ENCODE results near the gene TTC21B. TPM values are rescaled to one million over a fixed set of nuclear protein-coding genes. Genes with fewer than 3 reads are reported as not detected.
"Not testable (repeated sequence)": the region's sequence is repeated elsewhere in the genome, so short reads cannot be mapped to it uniquely, and the experiment has no call there.

Gene TTC21B
- total RNA-seq: 17.4 TPM

DNA sequence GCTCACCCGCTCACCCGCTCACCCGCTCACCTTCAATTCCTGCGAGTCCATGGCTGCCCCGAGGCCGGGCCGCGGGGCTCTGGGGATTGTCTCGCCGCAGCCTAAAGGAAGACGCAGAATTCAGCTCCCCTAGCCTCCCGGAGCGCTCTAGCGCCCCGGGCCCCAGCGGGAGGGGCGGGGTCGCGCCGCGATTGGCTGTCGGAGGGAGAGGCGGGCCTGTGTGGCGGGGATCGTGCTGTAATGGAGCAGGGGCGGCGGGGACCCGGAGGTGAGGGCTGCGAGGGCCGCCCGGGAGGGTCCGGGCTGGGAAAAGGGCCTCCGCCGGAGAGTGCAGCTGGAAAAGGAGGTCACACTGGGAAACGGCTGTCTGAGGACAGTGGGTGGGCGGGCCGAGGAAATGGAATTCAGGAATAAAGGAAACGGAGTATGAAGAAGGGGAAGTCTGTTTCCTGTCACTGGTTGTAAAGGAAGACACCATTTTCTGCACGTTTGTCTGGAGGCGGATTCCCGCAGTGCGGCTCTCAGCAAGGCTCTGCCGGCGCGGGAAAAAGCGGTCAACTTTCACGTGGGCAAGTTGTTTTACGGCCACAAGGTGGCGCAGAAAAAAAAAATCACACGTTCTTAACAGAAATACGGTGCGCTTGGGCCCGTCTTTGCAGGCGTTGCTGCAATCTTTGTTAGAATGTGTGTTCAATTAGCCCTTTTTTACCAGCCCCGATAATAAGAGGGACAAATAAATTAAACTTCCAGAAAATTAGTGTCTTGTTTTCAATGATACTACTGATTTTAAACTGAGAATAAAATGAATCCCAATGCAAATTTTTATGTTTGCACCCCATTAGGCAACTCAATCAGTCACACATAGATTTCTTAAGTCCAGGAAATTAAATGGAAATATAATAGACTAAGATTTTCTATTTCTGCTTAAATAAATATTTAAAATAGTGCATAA, at the start of gene TTC21B:
Gene TTC21B (minus strand): TSS at position 122 of the 952 bp plus-strand sequence. CDS start 71 bp downstream, at position 51.
- DNase-seq (ENCODE audit: low spot score): peak; percentile 93

DNA sequence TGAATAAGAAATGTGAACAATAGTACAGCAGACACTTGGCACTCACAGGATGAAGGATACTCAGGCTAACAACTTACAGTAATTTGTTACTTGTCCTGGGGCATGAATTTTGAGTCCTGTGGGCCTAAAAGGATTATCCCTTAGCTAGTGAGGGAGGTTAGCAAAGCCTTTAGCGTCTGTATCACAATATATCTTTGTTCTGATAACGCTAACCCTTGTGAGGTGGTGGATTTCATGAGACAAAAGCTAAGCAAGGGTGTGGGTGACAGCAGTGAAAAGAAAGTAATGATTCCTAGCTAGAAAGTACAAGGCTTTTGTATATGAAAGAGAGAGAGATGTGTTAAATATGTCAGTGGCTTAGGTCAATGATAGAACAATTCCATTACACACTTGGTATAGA, 46.8 kb upstream of the TTC21B start:
- no peak for DNase-seq (ENCODE audit: low spot score)

DNA sequence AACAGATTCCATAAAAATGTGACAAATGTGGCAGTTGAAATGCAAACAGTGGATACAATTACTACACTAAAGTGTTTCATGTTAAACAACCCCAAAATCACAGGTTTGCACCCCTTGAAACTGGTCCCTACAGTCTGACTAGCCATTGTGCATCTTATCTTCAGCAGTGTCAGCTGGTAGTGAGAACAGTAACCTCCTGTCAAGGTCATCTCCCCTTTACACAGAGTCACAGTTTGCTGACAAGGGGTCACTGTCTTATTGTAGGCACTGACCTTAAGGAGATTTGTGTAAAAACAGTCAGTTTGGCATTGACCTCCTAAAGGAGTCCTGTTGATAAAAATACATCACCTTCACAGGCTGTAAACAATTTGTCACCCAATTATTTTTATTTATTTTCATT, 37.3 kb upstream of the TTC21B start:
- no peak for DNase-seq (ENCODE audit: low spot score)

DNA sequence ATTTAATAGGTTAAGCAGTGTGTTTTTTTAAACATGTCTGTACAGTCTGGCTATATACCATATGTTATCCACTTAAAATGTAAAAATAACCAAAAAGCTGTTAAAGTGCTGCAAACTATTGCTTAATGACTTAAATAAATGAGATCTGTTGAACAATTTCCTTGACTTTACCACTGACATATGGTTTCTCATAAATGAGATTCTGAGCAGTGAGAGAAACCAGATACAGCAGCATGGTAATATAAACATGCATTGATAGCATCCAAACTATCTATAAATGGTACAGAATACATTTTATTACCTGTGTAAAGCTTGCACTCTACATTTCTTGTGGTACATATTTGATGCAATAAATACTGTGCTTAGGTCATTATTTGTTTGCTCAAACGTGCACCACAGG, 36.3 kb upstream of the TTC21B start:
- DNase-seq (ENCODE audit: low spot score): no peak

DNA sequence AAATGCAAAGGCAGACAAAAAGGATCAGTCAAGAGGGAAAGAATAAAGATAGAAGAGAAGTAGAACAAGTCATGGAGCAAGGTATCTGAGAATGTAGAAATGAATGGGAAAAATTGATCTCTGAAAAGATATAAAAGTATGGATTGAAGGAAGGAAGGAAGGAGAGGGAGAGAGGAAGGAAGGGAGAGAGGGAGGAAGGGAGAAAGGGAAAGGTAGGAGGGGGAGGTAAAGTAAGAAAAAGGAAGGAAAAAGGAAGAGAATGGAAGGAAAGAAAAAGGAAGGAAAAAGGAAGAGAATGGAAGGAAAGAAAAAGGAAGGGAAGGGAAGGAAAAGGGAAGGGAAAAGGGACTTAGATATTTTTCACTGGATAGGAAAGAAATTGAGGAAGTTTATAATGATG, 31.5 kb upstream of the TTC21B start:
- no peak for DNase-seq (ENCODE audit: low spot score)

DNA sequence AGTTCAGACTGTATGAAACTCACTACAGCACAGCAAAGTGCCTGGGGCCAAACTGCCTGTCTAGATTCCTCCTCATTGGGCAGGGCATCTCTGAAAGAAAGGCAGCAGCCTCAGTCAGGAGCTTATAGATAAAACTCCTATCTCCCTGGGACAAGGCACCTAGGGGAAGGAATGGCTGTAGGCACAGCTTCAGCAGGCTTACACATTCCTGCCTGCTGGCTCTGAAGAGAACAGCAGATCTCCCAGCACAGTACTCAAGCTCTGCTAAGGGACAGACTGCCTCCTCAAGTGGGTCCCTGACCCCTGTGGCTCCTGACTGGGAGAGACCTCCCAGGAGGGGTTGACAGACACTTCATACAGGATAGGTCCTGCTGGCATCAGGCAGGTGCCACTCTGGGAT, 18.6 kb upstream of the TTC21B start:
- DNase-seq (ENCODE audit: low spot score): not testable (repeated sequence)

DNA sequence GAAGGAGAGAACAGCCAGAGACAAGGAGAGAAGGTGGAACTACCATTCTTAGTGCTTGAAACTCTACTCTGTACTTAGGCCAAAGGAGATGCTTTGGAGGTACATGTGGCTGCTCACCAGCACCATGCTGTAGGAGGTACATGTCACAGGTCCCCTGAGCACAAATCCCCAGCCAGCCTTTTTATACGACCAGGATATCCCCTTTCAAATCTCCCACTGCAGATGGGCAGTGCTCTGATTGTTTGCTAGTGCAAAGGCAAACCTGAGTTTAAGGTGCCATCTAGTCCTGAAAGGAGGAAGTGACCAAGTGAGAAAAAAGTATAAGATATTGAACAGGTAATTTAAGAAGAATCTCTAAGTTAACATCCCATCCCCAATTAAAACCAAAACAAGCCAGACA, 17.1 kb upstream of the TTC21B start:
- no peak for DNase-seq (ENCODE audit: low spot score)

DNA sequence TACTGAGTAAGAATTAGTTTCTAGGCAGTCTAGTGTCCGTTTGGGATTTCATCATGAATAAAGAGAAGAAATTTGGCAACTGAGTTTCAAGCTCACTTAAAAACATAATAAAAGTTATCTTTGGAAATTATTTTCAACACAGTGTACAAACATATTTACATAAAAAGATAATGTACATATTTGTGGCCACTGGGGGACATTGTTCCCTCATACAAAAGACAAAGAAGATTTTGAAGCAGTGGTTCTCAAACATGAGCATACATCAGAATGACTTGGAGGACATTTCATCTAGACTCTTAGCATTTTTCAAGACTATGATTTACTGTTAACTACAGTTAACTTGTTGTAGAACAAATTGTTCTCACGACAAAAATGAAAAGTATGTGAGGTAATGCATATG, 15.7 kb upstream of the TTC21B start:
- no peak for DNase-seq (ENCODE audit: low spot score)

DNA sequence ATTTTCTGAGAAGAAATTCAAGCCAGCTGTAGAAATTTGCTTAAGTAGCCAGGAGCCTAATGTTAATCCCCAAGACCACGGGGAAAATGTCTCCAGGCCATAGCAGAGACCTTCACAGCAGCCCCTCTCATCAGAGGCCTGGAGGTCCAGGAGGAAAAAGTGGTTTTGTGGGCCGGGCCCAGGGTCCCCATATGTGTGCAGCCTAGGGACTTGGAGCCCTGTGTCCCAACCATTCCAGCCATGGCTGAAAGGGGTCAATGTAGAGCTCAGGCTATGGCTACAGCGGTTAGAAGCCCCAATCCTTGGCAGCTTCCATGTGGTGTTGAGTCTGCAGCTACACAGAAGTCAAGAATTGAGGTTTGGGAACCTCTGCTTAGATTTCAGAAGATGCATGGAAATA, 14.2 kb upstream of the TTC21B start:
- DNase-seq (ENCODE audit: low spot score): no peak

DNA sequence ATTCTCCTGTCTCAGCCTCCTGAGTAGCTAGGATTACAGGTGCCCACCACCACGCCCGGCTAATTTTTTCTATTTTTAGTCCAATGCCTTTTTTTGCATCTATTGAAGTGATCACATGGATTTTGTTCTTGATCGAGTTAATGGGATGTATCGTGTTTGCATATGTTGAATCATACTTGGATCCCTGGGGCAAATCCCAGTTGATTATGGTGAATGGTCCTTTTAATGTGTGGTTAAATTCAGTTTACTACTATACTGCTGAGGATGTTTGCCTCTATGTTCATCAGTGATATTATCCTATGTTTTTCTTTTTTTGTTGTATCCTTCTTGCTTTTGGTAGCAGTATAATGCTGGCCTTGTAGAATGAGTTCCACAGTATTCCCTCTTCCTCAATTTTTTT, 8.2 kb upstream of the TTC21B start:
- DNase-seq (ENCODE audit: low spot score): no peak

DNA sequence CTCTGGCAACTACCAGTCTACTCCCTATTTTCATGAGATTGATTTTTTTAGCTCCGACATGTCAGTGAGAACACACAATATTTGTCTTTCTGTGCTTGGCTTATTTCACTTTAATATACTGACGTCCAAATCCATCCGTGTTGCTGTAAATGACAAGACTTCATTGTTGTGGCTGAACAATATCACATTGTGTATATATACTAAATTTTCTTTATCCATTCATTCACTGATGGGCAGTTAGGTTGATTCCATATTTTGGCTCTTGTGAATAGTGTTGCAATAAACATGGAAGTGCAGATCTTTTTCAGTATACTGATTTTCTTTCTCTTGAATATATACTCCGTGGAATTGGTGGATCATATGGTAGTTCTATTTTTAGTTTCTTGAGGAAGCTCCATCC, 5.8 kb upstream of the TTC21B start:
- DNase-seq (ENCODE audit: low spot score): no peak

DNA sequence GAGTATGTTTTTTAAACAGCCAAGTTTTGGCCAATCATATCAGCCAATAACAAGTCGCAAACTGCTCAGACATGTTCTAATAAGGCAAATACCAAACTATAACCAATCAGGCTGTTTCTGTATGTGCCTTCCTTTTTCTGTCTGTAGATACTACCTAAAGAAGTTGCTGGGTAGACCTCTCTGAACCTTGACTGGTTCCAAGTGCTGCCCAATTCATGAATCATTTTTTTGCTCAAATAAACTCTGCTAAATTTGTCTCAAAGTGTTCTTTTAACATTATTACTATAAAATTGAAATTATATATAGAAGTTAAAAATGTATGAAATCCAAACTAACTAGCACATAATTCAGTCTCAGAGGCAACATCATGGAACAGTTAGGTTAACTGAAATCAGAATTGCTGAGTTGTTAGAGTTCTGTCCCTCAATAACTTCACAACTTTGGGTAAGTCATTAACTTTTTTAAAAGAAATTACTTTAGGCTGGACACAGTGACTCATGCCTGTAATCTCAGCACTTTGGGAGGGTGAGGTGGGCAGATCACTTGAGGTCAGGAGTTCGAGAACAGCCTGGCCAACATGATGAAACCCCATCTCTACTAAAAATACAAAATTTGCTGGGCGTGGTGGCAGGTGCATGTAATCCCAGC, 4.9 kb upstream of the TTC21B start:
- DNase-seq (ENCODE audit: low spot score): no peak

DNA sequence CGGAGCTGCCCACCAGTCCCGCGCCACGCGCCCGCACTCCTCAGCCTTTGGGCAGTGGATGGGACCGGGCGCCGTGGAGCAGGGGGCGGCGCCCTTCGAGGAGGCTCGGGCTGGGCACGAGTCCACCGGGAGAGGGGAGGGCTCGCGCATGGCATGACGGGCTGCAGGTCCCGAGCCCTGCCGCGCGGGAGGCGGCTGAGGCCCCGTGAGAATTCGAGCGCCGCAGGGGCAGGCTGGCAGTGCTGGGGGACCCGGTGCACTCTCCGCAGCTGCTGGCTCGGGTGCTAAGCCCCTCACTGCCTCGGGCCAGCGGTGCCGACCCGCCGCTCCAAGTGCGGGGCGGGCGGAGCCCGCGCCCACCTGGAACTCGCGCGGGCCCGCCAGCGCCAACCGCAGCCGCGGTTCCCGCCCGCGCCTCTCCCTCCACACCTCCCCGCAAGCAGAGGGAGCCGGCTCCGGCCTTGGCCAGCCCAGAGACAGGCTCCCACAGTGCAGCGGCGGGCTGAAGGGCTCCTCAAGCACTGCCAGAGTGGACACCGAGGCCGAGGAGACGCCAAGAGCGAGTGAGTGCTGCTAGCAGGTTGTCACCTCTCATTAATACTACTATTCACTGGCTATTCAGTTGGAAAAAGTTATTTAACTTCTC, 3.6 kb upstream of the TTC21B start:
- no peak for DNase-seq (ENCODE audit: low spot score)

DNA sequence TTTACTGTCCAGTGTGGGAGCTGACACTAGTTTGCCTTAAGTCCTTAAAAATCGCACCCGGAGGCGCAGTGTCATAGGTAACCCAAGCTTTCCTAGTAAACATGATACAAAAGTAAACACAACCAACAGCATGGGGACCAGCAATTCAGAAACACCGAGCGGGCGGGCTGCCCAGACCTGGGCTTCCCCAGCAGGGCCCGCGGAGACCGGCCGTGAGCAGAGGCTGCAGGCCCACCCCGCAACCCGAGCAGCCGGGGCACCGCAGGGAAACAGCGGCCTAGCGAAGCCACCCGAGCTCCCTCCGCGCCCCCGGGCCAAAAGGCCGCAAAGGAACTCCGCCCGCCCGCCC, 296 bp downstream of the TTC21B start:
- no peak for DNase-seq (ENCODE audit: low spot score)

DNA sequence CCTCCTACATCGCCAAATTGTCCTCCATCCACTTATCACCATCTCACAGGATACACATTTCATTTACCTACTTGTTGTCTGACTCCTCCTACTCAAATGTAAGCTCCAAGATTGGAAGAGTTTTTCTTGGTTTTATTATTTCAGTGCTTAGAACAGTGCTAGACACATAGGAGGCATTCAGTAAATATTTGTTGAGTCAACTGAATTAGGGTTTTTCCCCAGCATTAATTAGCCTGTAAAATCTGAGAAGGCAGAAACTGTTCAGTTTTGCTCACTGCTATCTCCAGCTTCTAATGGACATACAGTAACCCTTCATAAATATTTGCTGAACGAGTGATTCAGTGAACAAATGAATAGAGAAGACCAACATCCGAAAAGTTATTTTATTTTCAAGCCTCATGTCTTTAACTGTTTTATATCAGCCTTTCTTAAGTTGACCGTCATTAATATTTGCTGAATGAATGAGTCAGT, 800 bp downstream of the TTC21B start:
- DNase-seq (ENCODE audit: low spot score): no peak

DNA sequence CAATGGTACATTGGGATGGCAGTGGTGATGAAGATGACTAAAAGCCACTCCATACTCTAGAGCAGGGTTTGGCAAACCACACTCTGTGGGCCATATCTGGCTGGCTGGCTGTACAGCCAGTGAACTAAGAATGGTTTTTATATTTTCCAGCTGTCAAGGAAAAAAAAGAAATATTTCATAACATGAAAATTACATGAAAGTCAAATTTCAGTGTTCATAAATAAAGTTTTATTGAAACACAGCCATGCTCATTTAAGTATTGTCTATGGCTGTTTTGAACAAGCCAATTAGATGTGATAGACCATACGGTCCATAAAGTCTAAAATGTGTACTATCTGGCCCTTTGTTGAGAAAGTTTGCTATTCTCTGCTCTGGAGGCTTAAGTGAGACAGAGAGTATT, 1.5 kb downstream of the TTC21B start:
- DNase-seq (ENCODE audit: low spot score): no peak

DNA sequence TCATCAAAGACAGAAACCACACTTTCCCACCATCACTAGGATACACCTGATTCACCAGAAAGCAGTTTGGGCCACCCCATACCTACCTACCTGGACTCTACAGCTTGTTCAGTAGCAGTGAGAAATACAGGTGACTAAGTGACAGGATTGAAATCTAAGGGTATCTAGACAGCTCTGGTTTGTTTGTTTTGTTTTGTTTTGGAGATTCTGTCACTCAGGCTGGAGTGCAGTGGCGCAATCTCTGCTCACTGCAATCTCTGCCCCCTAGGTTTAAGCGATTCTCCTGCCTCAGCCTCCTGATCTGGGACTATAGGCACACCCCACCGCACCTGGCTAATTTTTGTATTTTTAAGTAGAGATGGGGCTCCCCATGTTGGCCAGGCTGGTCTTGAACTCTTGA, 3.1 kb downstream of the TTC21B start:
- DNase-seq (ENCODE audit: low spot score): no peak

DNA sequence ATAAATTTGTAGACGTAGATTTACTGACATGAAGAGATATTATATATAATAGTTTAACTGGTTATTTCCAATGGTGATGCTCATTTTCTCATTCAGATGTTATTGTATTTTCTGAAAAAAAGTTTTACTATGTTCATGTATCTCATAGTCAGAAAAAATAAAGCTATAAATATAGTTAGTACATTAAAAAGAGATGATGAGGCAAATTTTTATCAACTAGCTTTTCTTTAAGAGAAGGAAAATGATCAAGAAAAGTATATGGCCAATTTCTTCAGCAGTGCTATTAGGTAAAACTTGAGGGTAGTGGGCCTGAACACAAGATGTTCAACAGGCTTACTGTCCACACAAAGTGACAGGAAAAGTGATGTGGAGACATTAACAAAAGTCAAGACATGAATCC, 11.7 kb downstream of the TTC21B start:
- DNase-seq (ENCODE audit: low spot score): no peak

DNA sequence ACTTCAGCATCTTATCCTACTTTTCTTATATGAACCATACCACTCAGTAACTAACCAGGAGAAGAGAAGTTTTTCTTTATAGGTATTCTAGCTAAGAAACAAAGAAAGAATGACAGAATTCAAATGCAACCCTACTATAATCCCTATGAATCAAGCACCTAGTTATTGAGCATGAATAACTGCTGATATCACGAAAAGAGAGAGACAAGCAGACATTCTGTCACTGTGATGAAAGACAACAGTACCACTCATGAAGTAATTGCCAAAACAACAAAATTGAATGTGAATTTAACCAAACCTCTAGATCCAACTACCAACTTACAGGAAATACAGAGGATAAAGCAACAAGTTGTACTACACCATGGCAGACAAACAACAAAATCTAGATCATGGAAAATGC, 15.3 kb downstream of the TTC21B start:
- DNase-seq (ENCODE audit: low spot score): no peak

DNA sequence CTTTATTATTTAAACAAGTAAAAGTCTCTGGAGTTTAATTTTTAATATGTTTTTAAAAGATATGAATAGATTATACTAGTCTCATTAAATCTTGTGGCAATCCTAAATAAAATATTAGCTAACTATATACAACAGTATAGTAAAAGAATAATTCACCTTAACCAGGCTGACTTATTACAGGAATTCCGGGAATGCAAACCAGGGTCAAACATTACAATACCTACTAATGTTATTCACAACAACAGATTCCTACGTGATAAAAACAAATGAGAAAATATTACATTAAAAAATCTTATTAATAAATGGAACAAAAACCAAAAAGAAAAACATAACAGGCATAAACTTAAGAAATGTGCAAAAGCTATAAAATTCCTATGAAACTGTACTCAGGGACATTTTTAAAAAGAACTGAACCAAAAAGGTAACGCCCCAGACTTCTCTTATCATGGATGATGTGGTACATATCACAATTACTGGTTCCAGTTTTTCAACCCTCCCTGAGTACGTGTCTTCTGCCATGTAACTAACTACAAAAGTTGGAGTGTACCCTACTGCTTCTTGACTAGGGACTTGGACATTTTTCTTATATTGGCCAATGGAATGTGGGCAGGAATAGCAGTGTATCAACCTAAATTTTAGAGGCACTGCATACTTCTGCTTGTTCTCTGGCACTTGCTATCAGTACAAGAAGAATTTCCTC, 20.2 kb downstream of the TTC21B start:
- DNase-seq (ENCODE audit: low spot score): no peak

DNA sequence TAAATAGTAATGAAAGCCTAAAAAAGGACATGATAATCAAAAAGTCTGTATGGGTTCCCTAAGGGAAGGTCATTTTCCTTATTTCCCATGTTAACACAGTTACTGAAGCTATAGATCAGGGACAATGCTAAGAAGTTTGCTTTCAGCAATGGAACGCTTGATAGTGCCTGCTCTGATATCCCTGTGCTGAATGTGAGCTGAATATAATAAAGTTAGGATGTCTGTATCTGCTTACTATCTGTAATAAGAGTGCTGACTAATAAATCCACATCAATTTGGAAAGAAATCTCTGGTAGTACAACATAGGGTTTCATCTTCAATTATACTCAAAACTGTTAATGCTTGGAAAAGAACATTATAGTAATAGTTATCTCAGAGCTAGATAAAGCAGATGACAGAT, 25.8 kb downstream of the TTC21B start:
- DNase-seq (ENCODE audit: low spot score): no peak

DNA sequence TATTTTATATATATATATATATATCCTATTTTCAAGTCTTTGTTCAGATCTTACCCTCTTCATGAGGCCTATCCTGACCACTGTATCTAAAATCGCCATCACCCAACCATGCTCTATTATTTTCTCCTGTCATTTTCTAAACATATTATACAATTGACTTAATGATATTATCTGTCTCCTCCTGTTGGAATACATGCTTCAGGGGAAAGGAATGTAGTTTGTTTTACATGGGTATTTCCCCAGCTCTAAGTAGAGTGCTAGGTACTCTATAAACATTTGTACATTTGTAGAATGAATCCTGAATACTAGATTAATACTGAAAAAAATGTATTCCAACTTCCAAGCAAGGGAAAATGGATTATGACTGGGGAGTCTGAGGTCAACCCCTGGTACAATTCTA, 26.2 kb downstream of the TTC21B start:
- DNase-seq (ENCODE audit: low spot score): no peak

Measured in mucosa of gallbladder (tissue), 1 donor.